Endometrial microvascular endothelial cells (primary cell): ENCODE measurements around the gene ZIC5. TPM values are rescaled to one million over a fixed set of nuclear protein-coding genes. Genes with fewer than 3 reads are reported as not detected.

Experiments used
- in situ Hi-C: cut with HindIII; loops from 2 replicates; pipeline ENCODE4 v1.10.0; 2017; ENCODE audit warnings: low sequenced_read_pairs, low pct_unique_long_range_greater_than_20kb; ENCODE audit errors: inconsistent ontology term
- total RNA-seq: library from RNA; depleted of rRNA; stranded (reverse); fragments of >200 nt; gene quantifications from one replicate; pipeline ENCODE4 v1.2.3, GENCODE V29; 2015; ENCODE audit errors: inconsistent ontology term

Gene ZIC5
- total RNA-seq, 1 donor from 2014 or later = not detected

GRCh38 chr13:99988529-99989275 is 17.1 kb upstream of the ZIC5 start:
- in situ Hi-C loops = no loop called here

GRCh38 chr13:99987154-99988019 is 15.8 kb upstream of the ZIC5 start:
- in situ Hi-C loops = no loop called here

GRCh38 chr13:99986741-99987140 is 15.2 kb upstream of the ZIC5 start:
- in situ Hi-C loops = no loop called here

GRCh38 chr13:99985886-99986527 is 14.4 kb upstream of the ZIC5 start:
- in situ Hi-C loops = no loop called here

- in situ Hi-C loops = no loop called here
These were observed 13.8 kb upstream of the ZIC5 start for GRCh38 chr13:99985241-99985874.

GRCh38 chr13:99984461-99985240 is 13.1 kb upstream of the ZIC5 start:
- in situ Hi-C loops = no loop called here

- in situ Hi-C loops = no loop called here
These were observed 12.2 kb upstream of the ZIC5 start for GRCh38 chr13:99983499-99984401.

GRCh38 chr13:99982731-99983498 is 11.3 kb upstream of the ZIC5 start:
- in situ Hi-C loops = no loop called here

- in situ Hi-C loops = no loop called here
These were observed 10.6 kb upstream of the ZIC5 start for GRCh38 chr13:99982036-99982730.

- in situ Hi-C loops = no loop called here
These were observed 10.1 kb upstream of the ZIC5 start, which contains the start of gene ZIC2 for GRCh38 chr13:99981735-99982035. ZIC2 (plus strand) TSS chr13:99981784; CDS start chr13:99982065, 281 bp downstream.

GRCh38 chr13:99980824-99981734 is 9.5 kb upstream of the ZIC5 start:
- in situ Hi-C loops = no loop called here

- in situ Hi-C loops = no loop called here
These were observed 8.7 kb upstream of the ZIC5 start for GRCh38 chr13:99980201-99980823.

GRCh38 chr13:99979453-99980200 is 8.1 kb upstream of the ZIC5 start:
- in situ Hi-C loops = no loop called here

GRCh38 chr13:99978799-99979452 is 7.4 kb upstream of the ZIC5 start:
- in situ Hi-C loops = no loop called here
